ENCODE results near the gene ATP9B.

- TF ChIP-seq CTCF (IDR thresholded peaks at IDR 0.05) (no peak), POLR2A (IDR thresholded peaks at IDR 0.05) (no peak)
These were observed 153.6 kb downstream of the ATP9B start for GRCh38 chr18:79222790-79223189.

All from right lobe of liver (tissue), 4 donors.